Measurements from ENCODE around the gene SSC5D.
A peak's percentile ranks its signal among the peaks of the same experiment; 100 is the strongest.

- TF ChIP-seq, protein P1, sequence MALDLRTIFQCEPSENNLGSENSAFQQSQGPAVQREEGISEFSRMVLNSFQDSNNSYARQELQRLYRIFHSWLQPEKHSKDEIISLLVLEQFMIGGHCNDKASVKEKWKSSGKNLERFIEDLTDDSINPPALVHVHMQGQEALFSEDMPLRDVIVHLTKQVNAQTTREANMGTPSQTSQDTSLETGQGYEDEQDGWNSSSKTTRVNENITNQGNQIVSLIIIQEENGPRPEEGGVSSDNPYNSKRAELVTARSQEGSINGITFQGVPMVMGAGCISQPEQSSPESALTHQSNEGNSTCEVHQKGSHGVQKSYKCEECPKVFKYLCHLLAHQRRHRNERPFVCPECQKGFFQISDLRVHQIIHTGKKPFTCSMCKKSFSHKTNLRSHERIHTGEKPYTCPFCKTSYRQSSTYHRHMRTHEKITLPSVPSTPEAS (tag by site-specific recombination; IDR thresholded peaks at IDR 0.05), result no peak
- TF ChIP-seq CTCF (tag by site-specific recombination; IDR thresholded peaks at IDR 0.05), result 0 out of 2 replicates have a peak, but pooled peaks have one; percentile 10
These were observed 45.0 kb upstream of the SSC5D start, which contains the start of gene SHISA7 for GRCh38 chr19:55443045-55443823.
